Adrenal gland (tissue), 5 donors: Measurements from ENCODE around the gene TMEM179B.

Experiments used
- POLR2A ChIP-seq, 2 donors: fragments of 450-650 bp; IDR thresholded peaks; one replicate each; pipeline ENCODE4 v1.6.1; 2017; ENCODE audit warnings: antibody characterized with exemption in 2 of 2, mild to moderate bottlenecking in 2 of 2, moderate library complexity in 1 of 2
- TF ChIP-seq, protein P1 (sequence below), 6 experiments: fragments of 450-650 bp in 4 of 6; fragments of 200-600 bp in 2 of 6; sonication (generic) in 1 of 6; IDR thresholded peaks; 1 replicate in 5 of 6; 2 replicates in 1 of 6; pipeline versions ENCODE4 v1.5.1 to v1.8.0; 2016 to 2021; ENCODE audit warnings: antibody characterized with exemption in 6 of 6, mild to moderate bottlenecking in 2 of 6, moderate library complexity in 1 of 6
- donor health status: DM: no; HTN: no; CAD: no.

DNA sequence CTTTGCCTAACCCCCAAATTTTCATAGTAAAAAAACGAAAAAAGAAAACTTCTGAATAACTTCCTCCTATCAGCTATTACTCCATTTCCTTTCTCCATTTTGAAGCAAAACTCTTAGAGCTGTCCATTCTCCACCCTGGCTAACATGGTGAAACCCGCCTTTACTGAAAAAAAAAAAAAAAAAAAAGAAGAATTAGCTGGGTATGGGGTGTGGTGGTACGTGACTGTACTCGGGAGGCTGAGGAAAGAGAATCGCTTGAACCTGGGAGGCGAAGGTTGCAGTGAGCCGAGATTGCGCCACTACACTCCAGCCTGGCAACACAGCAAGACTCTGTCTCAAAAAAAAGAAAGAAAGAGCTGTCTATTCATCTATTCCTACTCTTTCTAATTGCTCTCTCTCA is 29.4 kb downstream of the TMEM179B start:
- TF ChIP-seq, protein P1, sequence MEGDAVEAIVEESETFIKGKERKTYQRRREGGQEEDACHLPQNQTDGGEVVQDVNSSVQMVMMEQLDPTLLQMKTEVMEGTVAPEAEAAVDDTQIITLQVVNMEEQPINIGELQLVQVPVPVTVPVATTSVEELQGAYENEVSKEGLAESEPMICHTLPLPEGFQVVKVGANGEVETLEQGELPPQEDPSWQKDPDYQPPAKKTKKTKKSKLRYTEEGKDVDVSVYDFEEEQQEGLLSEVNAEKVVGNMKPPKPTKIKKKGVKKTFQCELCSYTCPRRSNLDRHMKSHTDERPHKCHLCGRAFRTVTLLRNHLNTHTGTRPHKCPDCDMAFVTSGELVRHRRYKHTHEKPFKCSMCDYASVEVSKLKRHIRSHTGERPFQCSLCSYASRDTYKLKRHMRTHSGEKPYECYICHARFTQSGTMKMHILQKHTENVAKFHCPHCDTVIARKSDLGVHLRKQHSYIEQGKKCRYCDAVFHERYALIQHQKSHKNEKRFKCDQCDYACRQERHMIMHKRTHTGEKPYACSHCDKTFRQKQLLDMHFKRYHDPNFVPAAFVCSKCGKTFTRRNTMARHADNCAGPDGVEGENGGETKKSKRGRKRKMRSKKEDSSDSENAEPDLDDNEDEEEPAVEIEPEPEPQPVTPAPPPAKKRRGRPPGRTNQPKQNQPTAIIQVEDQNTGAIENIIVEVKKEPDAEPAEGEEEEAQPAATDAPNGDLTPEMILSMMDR (IDR thresholded peaks at IDR 0.05): no peak
- no peak for TF ChIP-seq POLR2A (IDR thresholded peaks at IDR 0.05)
